ENCODE measurements around the gene TAGLN2.
"Not testable (repeated sequence)": the region's sequence is repeated elsewhere in the genome, so short reads cannot be mapped to it uniquely, and the experiment has no call there.

Gene TAGLN2

DNA sequence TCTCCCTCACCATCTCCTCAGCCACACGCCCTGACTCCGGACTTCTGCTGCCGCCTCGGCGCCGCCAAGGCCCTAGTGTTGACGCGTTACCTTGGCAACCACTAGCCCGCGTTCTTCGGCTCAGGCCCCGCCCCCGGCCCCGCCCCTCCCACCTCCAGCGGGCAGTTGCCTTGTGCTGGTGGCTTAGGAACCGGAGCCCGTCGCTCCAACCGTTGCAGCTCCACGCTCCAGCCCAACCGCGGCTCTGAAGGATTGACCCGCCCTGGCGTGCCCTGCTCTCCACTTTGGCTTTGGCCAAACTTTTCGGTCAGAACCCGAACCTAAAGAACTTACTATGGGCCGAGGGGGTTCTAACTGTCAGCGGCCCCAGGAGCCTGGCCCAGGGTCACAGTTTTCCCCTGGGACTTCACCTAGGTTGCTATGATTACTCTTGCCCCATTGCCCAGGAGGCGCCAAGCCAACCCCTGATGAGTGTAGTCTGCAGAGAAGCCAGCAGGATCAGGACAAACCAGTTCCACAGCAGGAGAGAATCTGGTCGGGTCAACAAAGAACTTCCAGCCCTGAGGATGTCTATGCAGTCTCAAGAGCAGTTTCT, 25.1 kb downstream of the TAGLN2 start, which contains the start of gene CFAP45:
Gene CFAP45 (minus strand): TSS at position 80 of the 595 bp plus-strand sequence. CDS start 67 bp downstream, at position 13.
- Histone ChIP-seq H3K4me3 (replicated peaks; ENCODE audit: insufficient read depth, low read length) (no peak within 1 kb of the TSS), H3K27me3 (ENCODE audit: insufficient read depth, poor library complexity, severe bottlenecking) (no peaks in the 10 kb centered on the region), H3K27ac (replicated peaks) (no peak within 1 kb of the TSS)
- TF ChIP-seq POLR2AphosphoS5 (IDR thresholded peaks at IDR 0.05; ENCODE audit: low read depth) (no peak), SPI1 (IDR thresholded peaks at IDR 0.05; ENCODE audit: borderline replicate concordance, low read depth) (no peak), GABPA (IDR thresholded peaks at IDR 0.05; ENCODE audit: low read depth) (no peak)
- TF ChIP-seq, protein P1, sequence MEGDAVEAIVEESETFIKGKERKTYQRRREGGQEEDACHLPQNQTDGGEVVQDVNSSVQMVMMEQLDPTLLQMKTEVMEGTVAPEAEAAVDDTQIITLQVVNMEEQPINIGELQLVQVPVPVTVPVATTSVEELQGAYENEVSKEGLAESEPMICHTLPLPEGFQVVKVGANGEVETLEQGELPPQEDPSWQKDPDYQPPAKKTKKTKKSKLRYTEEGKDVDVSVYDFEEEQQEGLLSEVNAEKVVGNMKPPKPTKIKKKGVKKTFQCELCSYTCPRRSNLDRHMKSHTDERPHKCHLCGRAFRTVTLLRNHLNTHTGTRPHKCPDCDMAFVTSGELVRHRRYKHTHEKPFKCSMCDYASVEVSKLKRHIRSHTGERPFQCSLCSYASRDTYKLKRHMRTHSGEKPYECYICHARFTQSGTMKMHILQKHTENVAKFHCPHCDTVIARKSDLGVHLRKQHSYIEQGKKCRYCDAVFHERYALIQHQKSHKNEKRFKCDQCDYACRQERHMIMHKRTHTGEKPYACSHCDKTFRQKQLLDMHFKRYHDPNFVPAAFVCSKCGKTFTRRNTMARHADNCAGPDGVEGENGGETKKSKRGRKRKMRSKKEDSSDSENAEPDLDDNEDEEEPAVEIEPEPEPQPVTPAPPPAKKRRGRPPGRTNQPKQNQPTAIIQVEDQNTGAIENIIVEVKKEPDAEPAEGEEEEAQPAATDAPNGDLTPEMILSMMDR (IDR thresholded peaks at IDR 0.05; ENCODE audit: insufficient read depth, low read length) = no peak
- TF ChIP-seq, protein P2, sequence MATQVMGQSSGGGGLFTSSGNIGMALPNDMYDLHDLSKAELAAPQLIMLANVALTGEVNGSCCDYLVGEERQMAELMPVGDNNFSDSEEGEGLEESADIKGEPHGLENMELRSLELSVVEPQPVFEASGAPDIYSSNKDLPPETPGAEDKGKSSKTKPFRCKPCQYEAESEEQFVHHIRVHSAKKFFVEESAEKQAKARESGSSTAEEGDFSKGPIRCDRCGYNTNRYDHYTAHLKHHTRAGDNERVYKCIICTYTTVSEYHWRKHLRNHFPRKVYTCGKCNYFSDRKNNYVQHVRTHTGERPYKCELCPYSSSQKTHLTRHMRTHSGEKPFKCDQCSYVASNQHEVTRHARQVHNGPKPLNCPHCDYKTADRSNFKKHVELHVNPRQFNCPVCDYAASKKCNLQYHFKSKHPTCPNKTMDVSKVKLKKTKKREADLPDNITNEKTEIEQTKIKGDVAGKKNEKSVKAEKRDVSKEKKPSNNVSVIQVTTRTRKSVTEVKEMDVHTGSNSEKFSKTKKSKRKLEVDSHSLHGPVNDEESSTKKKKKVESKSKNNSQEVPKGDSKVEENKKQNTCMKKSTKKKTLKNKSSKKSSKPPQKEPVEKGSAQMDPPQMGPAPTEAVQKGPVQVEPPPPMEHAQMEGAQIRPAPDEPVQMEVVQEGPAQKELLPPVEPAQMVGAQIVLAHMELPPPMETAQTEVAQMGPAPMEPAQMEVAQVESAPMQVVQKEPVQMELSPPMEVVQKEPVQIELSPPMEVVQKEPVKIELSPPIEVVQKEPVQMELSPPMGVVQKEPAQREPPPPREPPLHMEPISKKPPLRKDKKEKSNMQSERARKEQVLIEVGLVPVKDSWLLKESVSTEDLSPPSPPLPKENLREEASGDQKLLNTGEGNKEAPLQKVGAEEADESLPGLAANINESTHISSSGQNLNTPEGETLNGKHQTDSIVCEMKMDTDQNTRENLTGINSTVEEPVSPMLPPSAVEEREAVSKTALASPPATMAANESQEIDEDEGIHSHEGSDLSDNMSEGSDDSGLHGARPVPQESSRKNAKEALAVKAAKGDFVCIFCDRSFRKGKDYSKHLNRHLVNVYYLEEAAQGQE (IDR thresholded peaks at IDR 0.05; ENCODE audit: insufficient replicate concordance, low read depth) = no peak
- no peak for DNase-seq (ENCODE audit: low read depth in 1 of 2, low spot score in 1 of 2)

DNA sequence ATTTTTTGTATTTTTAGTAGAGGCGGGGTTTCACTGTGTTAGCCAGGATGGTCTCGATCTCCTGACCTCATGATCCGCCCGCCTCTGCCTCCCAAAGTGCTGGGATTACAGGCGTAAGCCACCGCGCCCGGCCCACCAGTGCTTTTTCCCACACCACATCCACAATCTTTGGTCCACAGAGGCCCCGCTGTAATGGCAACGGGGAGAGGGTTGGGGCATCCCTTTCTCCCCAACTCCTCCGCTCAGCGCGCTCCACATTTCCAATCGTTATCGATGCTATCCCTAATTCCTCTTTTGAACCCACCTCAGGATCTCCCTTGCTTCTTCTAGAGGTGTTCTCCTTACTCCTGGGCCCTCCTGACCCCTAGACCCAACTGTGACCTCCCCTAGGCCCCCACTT, 25.7 kb downstream of the TAGLN2 start:
- DNase-seq (ENCODE audit: low read depth in 1 of 2, low spot score in 1 of 2); H3K27ac ChIP-seq (replicated peaks); H3K4me3 ChIP-seq (replicated peaks; ENCODE audit: insufficient read depth, low read length); H3K27me3 ChIP-seq (ENCODE audit: insufficient read depth, poor library complexity, severe bottlenecking): not testable (repeated sequence)

DNA sequence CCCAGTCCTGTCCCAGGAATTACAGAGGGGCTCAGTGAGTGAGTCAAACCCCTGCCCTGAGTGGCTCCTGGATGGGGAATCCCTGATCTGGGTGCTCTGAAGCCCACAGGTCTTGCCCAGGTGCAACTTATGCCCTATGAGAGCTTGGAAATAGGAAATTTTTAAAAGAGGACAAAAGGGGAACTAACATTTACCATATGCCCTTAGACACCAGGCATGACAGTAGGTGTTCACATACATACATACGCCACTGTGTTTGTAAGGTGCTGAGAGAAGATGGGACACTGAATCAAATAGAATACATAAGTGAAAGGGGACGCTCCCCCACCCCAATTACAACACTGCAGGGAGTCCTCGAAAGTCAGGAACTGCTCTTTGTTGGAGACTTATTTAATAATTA, 26.8 kb downstream of the TAGLN2 start:
- Histone ChIP-seq H3K27me3 (ENCODE audit: insufficient read depth, poor library complexity, severe bottlenecking) (no peaks in the 10 kb centered on the region), H3K4me3 (replicated peaks; ENCODE audit: insufficient read depth, low read length) (no peak overlapping the region), H3K27ac (replicated peaks) (peak overlapping the region; percentile 49)
- no peak for DNase-seq (ENCODE audit: low read depth in 1 of 2, low spot score in 1 of 2)
- TF ChIP-seq, protein P1 (IDR thresholded peaks at IDR 0.05; ENCODE audit: insufficient read depth, low read length) = no peak
- no peak for TF ChIP-seq SPI1 (IDR thresholded peaks at IDR 0.05; ENCODE audit: borderline replicate concordance, low read depth)
- no peak for TF ChIP-seq GABPA (IDR thresholded peaks at IDR 0.05; ENCODE audit: low read depth)
- TF ChIP-seq, protein P2 (IDR thresholded peaks at IDR 0.05; ENCODE audit: insufficient replicate concordance, low read depth) = no peak
- no peak for TF ChIP-seq POLR2AphosphoS5 (IDR thresholded peaks at IDR 0.05; ENCODE audit: low read depth)

DNA sequence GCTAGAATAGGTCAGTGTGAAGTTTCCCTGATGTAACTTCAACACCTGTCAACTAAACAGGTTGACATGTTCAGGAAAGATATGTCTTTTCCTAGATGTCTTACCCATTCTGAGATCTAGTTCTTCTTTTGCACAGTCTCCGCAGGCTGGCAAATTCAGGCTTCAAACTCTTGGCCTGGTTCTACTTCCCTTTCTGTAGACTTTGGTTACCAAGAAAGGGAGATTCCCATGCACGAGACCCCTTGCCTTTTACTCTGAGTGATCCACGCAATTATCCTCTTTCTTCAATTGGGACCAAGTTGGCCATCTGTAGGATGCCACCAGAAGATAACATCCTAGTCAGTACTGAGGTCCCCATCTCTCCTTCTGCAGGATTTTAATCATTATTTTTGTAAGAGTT, 27.3 kb downstream of the TAGLN2 start:
- Histone ChIP-seq H3K27ac (replicated peaks) (peak overlapping the region; percentile 49), H3K4me3 (replicated peaks; ENCODE audit: insufficient read depth, low read length) (no peak overlapping the region), H3K27me3 (ENCODE audit: insufficient read depth, poor library complexity, severe bottlenecking) (no peaks in the 10 kb centered on the region)
- no peak for TF ChIP-seq POLR2AphosphoS5 (IDR thresholded peaks at IDR 0.05; ENCODE audit: low read depth)
- no peak for TF ChIP-seq SPI1 (IDR thresholded peaks at IDR 0.05; ENCODE audit: borderline replicate concordance, low read depth)
- TF ChIP-seq, protein P2 (IDR thresholded peaks at IDR 0.05; ENCODE audit: insufficient replicate concordance, low read depth) = no peak
- TF ChIP-seq, protein P1 (IDR thresholded peaks at IDR 0.05; ENCODE audit: insufficient read depth, low read length) = no peak
- TF ChIP-seq GABPA (IDR thresholded peaks at IDR 0.05; ENCODE audit: low read depth) = no peak
- DNase-seq (ENCODE audit: low read depth in 1 of 2, low spot score in 1 of 2) = peak in 1 of 2 experiments; percentile 64
